IMR-90 (cell line): ENCODE results near the gene CDH22. TPM values are rescaled to one million over a fixed set of nuclear protein-coding genes. Genes with fewer than 3 reads are reported as not detected.

ENCODE experiments used
- ATAC-seq: fragments of 200-7000 bp; cut with Tn5 transposase; 2 replicates; pipeline ENCODE4 v1.9.1; 2020; ENCODE audit warnings: low read depth, mild to moderate bottlenecking, moderate library complexity
- BruUV-seq: library from RNA; stranded (reverse); fragments of 400-500 nt; replicated peaks from 2 replicates; lab custom pipeline; 2021; lab: Mats Ljungman, UMichigan
- CTCF ChIA-PET: fragments of 300-600 bp; formaldehyde crosslinking; extraction: SDS; loops from one replicate; lab custom pipeline; 2021; ENCODE audit warnings: antibody characterized with exemption; lab: Yijun Ruan, JAX
- POLR2A ChIA-PET: fragments of 300-600 bp; sonication (Branson Sonifier 250); formaldehyde crosslinking; loops from one replicate; lab custom pipeline; 2022; ENCODE audit warnings: antibody characterized with exemption; ENCODE audit not compliant: unreplicated experiment; lab: Charles Lee
- DNase-seq: peaks from one replicate; pipeline ENCODE4 v3.0.0; 2013
- H2AFZ ChIP-seq: replicated peaks from 2 replicates; pipeline ENCODE3; 2013; ENCODE audit warnings: low read length, mild to moderate bottlenecking; ENCODE audit not compliant: poor library complexity
- H2AK5ac ChIP-seq: 2 replicates; pipeline ENCODE4 v1.6.1; 2013; ENCODE audit warnings: low read depth, low read length, inconsistent platforms
- H2AK9ac ChIP-seq: replicated peaks from 2 replicates; pipeline ENCODE3; 2013; ENCODE audit warnings: mild to moderate bottlenecking, low read depth, low read length, moderate library complexity; ENCODE audit not compliant: poor library complexity
- H2BK120ac ChIP-seq: 2 replicates; pipeline ENCODE4 v1.6.1; 2013; ENCODE audit warnings: low read depth, low read length, inconsistent platforms
- H2BK15ac ChIP-seq: 3 replicates; pipeline ENCODE4 v1.6.1; 2013; ENCODE audit warnings: low read depth, low read length, inconsistent platforms
- H2BK20ac ChIP-seq: 2 replicates; pipeline ENCODE4 v1.6.1; 2013; ENCODE audit warnings: low read depth, mild to moderate bottlenecking, inconsistent platforms, low read length, moderate library complexity
- H2BK5ac ChIP-seq: 2 replicates; pipeline ENCODE4 v1.6.1; 2013; ENCODE audit warnings: mild to moderate bottlenecking, low read depth, low read length, inconsistent platforms; ENCODE audit not compliant: poor library complexity, severe bottlenecking
- H3K14ac ChIP-seq: replicated peaks from 2 replicates; pipeline ENCODE4 v1.6.1; 2013; ENCODE audit warnings: low read depth, low read length, inconsistent platforms
- H3K18ac ChIP-seq: 2 replicates; pipeline ENCODE4 v1.6.1; 2013; ENCODE audit warnings: low read depth, low read length, control low read depth
- H3K23ac ChIP-seq: 2 replicates; pipeline ENCODE4 v1.6.1; 2013; ENCODE audit warnings: low read depth, low read length, inconsistent platforms
- H3K27ac ChIP-seq: 2 replicates; pipeline ENCODE4 v1.5.1; 2013; ENCODE audit warnings: mild to moderate bottlenecking, control low read depth, low read length; ENCODE audit not compliant: insufficient read depth
- H3K27me3 ChIP-seq: 2 replicates; pipeline ENCODE4 v1.6.1; 2013; ENCODE audit warnings: low read length; ENCODE audit not compliant: control insufficient read depth, insufficient read depth
- H3K36me3 ChIP-seq: 2 replicates; pipeline ENCODE4 v1.6.1; 2013; ENCODE audit warnings: low read length, mixed read lengths; ENCODE audit not compliant: control insufficient read depth, insufficient read depth
- H3K4ac ChIP-seq: 2 replicates; pipeline ENCODE4 v1.6.1; 2013; ENCODE audit warnings: low read depth, low read length, inconsistent platforms
- H3K4me1 ChIP-seq: 2 replicates; pipeline ENCODE4 v1.6.1; 2013; ENCODE audit warnings: low read length, mixed read lengths; ENCODE audit not compliant: control insufficient read depth, insufficient read depth
- H3K4me2 ChIP-seq: 2 replicates; pipeline ENCODE4 v1.6.1; 2013; ENCODE audit warnings: low read depth, mild to moderate bottlenecking, control low read depth, low read length, moderate library complexity
- H3K4me3 ChIP-seq: 2 replicates; pipeline ENCODE4 v1.5.1; 2013; ENCODE audit warnings: low read depth, mild to moderate bottlenecking, control low read depth, low read length, moderate library complexity; ENCODE audit not compliant: insufficient read depth
- H3K56ac ChIP-seq: 2 replicates; pipeline ENCODE4 v1.6.1; 2013; ENCODE audit warnings: low read length, inconsistent platforms; ENCODE audit not compliant: insufficient read depth; ENCODE audit errors: extremely low read depth
- H3K79me1 ChIP-seq, 2 experiments: 2 replicates each; pipeline ENCODE4 v1.6.1; 2013; ENCODE audit warnings: low read length in 2 of 2, inconsistent platforms in 1 of 2, low read depth in 1 of 2
- H3K9ac ChIP-seq: 2 replicates; pipeline ENCODE4 v1.6.1; 2013; ENCODE audit warnings: low read depth, low read length, control low read depth
- H3K9me1 ChIP-seq: 2 replicates; pipeline ENCODE4 v1.6.1; 2013; ENCODE audit warnings: low read length, inconsistent platforms; ENCODE audit not compliant: insufficient read depth
- H3K9me3 ChIP-seq: 2 replicates; pipeline ENCODE4 v1.6.1; 2013; ENCODE audit warnings: low read length; ENCODE audit not compliant: control insufficient read depth, insufficient read depth
- H4K20me1 ChIP-seq: 2 replicates; pipeline ENCODE4 v1.6.1; 2013; ENCODE audit warnings: low read length, inconsistent platforms; ENCODE audit not compliant: insufficient read depth
- H4K5ac ChIP-seq: 2 replicates; pipeline ENCODE4 v1.6.1; 2013; ENCODE audit warnings: mild to moderate bottlenecking, low read depth, low read length, control low read depth
- H4K8ac ChIP-seq, 2 experiments: 2 replicates each; pipeline ENCODE4 v1.6.1; 2013; ENCODE audit warnings: low read depth in 2 of 2, low read length in 2 of 2, control low read depth in 1 of 2, inconsistent platforms in 1 of 2
- H4K91ac ChIP-seq: 2 replicates; pipeline ENCODE4 v1.6.1; 2013; ENCODE audit warnings: low read depth, low read length, inconsistent platforms; ENCODE audit not compliant: insufficient read depth
- BHLHE40 ChIP-seq: fragments of 150-350 bp; IDR thresholded peaks from 2 replicates; pipeline ENCODE4 v1.6.1; 2016; ENCODE audit warnings: mild to moderate bottlenecking, low read depth, low read length
- ELK1 ChIP-seq: fragments of 150-350 bp; IDR thresholded peaks from 2 replicates; pipeline ENCODE4 v1.6.1; 2016; ENCODE audit warnings: low read depth, mild to moderate bottlenecking, low read length, moderate library complexity, borderline replicate concordance
- FOS ChIP-seq: fragments of 150-350 bp; IDR thresholded peaks from 2 replicates; pipeline ENCODE4 v1.6.1; 2016; ENCODE audit warnings: low read depth, low read length
- MAFK ChIP-seq: IDR thresholded peaks from 2 replicates; pipeline ENCODE4 v1.6.1; 2012; ENCODE audit warnings: low read depth, low read length, improper control_type of control experiment
- MXI1 ChIP-seq: IDR thresholded peaks from 2 replicates; pipeline ENCODE4 v1.6.1; 2012; ENCODE audit warnings: low read depth, mild to moderate bottlenecking, low read length, moderate library complexity, borderline replicate concordance
- POLR2A ChIP-seq: IDR thresholded peaks from 2 replicates; pipeline ENCODE4 v1.6.1; 2012; ENCODE audit warnings: mild to moderate bottlenecking, low read depth, low read length
- RAD21 ChIP-seq: IDR thresholded peaks from 2 replicates; pipeline ENCODE4 v1.6.1; 2012; ENCODE audit warnings: low read length, improper control_type of control experiment
- RCOR1 ChIP-seq: IDR thresholded peaks from 2 replicates; pipeline ENCODE4 v1.6.1; 2012; ENCODE audit warnings: mild to moderate bottlenecking, low read length, improper control_type of control experiment; ENCODE audit not compliant: insufficient replicate concordance
- RFX5 ChIP-seq: IDR thresholded peaks from 2 replicates; pipeline ENCODE4 v1.8.0; 2012; ENCODE audit warnings: low read depth, mild to moderate bottlenecking, low read length, moderate library complexity
- SMC3 ChIP-seq: fragments of 150-350 bp; IDR thresholded peaks from 2 replicates; pipeline ENCODE4 v1.6.1; 2016; ENCODE audit warnings: low read depth, mild to moderate bottlenecking, antibody characterized with exemption, low read length, moderate library complexity
- WGBS, 2 experiments: methylation state at CpG; one replicate each; pipeline versions ENCODE4 v1.1.5 to v1.1.7; 2013; ENCODE audit warnings: missing lambda C conversion rate in 2 of 2; ENCODE audit not compliant: insufficient read length in 1 of 2; ENCODE audit errors: extremely low coverage in 2 of 2; 5-methylcytosine and 5-hydroxymethylcytosine counted together
- dilution Hi-C: fragments of 300-500 bp; cut with HindIII; formaldehyde crosslinking; loops from one replicate; pipeline ENCODE4 v1.14.3; 2018; ENCODE audit warnings: low sequenced_read_pairs; ENCODE audit not compliant: unreplicated experiment
- in situ Hi-C: fragments of 300-500 bp; cut with MboI; formaldehyde crosslinking; loops from 3 replicates; pipeline ENCODE4 v1.14.3; 2019; ENCODE audit warnings: low sequenced_read_pairs, inconsistent platforms, mixed read lengths
- intact Hi-C: fragments of 100-400 bp; cut with micrococcal nuclease; formaldehyde crosslinking; loops from 2 replicates; pipeline ENCODE4 v1.10.0; 2022
- polyA plus RNA-seq, 3 experiments: library from polyadenylated mRNA; depleted of rRNA; stranded (reverse); fragments of >200 nt; gene quantifications; 2 replicates each; pipeline ENCODE4 v1.2.3, GENCODE V29; 2012; ENCODE audit warnings: low replicate concordance in 1 of 3
- total RNA-seq: library from RNA; depleted of rRNA; stranded (reverse); fragments of >200 nt; gene quantifications from 2 replicates; pipeline ENCODE4 v1.2.3, GENCODE V29; 2012

Gene CDH22
- total and polyA plus RNA-seq, 2 of the 4 experiments (the other 2 are of a cell fraction), result not detected

DNA sequence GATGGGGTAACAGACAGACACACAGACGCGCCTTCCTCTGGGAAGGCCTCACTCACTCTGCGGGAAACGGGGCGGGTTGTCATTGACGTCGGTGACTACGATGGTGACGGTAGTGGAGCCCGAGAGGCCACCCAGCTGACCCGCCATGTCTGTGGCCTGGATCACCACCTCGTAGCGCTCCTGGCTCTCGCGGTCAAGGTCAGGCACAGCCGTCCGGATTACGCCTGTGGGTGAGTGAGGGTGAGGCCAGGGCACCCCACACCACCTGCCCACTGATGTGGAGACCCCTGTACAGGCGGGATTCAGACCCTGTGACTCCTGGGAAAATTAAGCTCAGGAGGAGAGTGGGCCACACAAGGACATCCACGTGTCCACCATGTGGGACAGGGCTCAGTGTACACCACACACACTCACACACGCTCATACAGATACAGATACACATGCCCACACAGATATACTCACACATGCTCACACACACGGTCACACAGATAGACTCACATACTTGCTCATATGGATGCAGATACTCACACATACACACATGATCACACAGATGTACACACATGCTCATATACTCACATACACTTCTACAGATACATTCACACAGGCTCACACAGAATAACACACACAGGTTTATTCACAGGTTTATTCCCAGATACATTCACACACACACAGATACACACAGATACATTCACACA, 91.4 kb downstream of the CDH22 start:
- Histone ChIP-seq H2BK15ac (no peak overlapping the region), H2AK9ac (no peak overlapping the region), H4K20me1 (no peaks in the 10 kb centered on the region), H3K9me1 (no peaks in the 10 kb centered on the region), H3K4me2 (no peak overlapping the region), H4K5ac (no peak overlapping the region), H3K23ac (no peak overlapping the region), H3K4me3 (no peak overlapping the region), H2AFZ (no peak overlapping the region), H3K56ac (no peak overlapping the region), H3K4me1 (no peaks in the 10 kb centered on the region), H4K91ac (no peak overlapping the region), H3K4ac (no peak overlapping the region), H2AK5ac (no peak overlapping the region), H3K9ac (no peak overlapping the region), H3K27me3 (peaks cover 16% of the 10 kb centered on the region), H2BK120ac (no peak overlapping the region), H3K9me3 (no peaks in the 10 kb centered on the region), H2BK20ac (no peak overlapping the region), H4K8ac (no peak overlapping the region), H3K79me1 (no peaks in the 10 kb centered on the region), H3K27ac (no peak overlapping the region), H3K18ac (no peak overlapping the region), H3K36me3 (no peaks in the 10 kb centered on the region), H2BK5ac (no peak overlapping the region), H3K14ac (no peak overlapping the region)
- BruUV-seq, result no TSS peak
- TF ChIP-seq FOS (no peak), ELK1 (no peak), RFX5 (no peak), POLR2A (no peak), SMC3 (no peak), MXI1 (no peak), MAFK (no peak), RAD21 (no peak), BHLHE40 (no peak), RCOR1 (no peak)
- ATAC-seq (no peak), DNase-seq (no peak)
- CTCF ChIA-PET, result no interaction called here
- intact Hi-C loops (no loop called here), dilution Hi-C loops (no loop called here), in situ Hi-C loops (no loop called here)
- WGBS, 2 experiments, result 72% methylated on average over 8 of the region's 22 CpGs; no CpG with 5 or more reads in 1 of the 2 experiments
- POLR2A ChIA-PET, result no interaction called here
